ENCODE measurements around the gene CFAP54. TPM values are rescaled to one million over a fixed set of nuclear protein-coding genes. Genes with fewer than 3 reads are reported as not detected.

CFAP54 gene
- total RNA-seq, 1 donor from 2014 or later: 1.7 TPM

- H3K27ac ChIP-seq: no peak overlapping the region
- no peaks in the 10 kb centered on the region for H3K9me3 ChIP-seq
- TF ChIP-seq POLR2A (IDR thresholded peaks at IDR 0.05) (no peak), POLR2AphosphoS5 (IDR thresholded peaks at IDR 0.05; ENCODE audit: insufficient read depth in 1 of 2, low read depth in 1 of 2) (no peak)
- TF ChIP-seq, protein P1, sequence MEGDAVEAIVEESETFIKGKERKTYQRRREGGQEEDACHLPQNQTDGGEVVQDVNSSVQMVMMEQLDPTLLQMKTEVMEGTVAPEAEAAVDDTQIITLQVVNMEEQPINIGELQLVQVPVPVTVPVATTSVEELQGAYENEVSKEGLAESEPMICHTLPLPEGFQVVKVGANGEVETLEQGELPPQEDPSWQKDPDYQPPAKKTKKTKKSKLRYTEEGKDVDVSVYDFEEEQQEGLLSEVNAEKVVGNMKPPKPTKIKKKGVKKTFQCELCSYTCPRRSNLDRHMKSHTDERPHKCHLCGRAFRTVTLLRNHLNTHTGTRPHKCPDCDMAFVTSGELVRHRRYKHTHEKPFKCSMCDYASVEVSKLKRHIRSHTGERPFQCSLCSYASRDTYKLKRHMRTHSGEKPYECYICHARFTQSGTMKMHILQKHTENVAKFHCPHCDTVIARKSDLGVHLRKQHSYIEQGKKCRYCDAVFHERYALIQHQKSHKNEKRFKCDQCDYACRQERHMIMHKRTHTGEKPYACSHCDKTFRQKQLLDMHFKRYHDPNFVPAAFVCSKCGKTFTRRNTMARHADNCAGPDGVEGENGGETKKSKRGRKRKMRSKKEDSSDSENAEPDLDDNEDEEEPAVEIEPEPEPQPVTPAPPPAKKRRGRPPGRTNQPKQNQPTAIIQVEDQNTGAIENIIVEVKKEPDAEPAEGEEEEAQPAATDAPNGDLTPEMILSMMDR (IDR thresholded peaks at IDR 0.05): no peak
- DNase-seq (ENCODE audit: extremely low spot score in 2 of 2): no peak
- no peaks in the 10 kb centered on the region for H3K4me1 ChIP-seq
- H3K36me3 ChIP-seq: no peaks in the 10 kb centered on the region
- H3K4me3 ChIP-seq: no peak overlapping the region
- intact Hi-C loops (cut with DNase I): no loop called here
- no peaks in the 10 kb centered on the region for H3K27me3 ChIP-seq
Measured at GRCh38 chr12:96861656-96862055, 372.3 kb downstream of the CFAP54 start.

DNA sequence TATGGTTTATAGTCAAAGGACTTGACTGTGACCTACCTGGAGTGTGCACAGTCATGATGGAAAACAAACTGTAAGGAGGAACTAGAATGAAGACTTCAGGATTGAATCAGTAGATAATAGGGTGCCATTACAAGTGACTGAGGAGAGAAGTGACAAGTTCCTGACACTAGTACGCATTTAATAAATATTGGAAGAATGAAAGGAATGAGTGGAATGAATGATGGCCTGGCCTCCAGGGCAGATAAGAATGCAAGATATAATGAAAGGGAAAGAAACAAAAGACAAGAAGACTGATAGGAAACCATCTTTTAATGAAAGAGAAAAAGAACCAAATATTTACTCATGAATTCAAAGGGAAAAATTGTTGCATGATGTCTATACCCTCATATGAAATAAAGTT, 372.9 kb downstream of the CFAP54 start:
- Histone ChIP-seq H3K9me3 (no peaks in the 10 kb centered on the region), H3K36me3 (no peaks in the 10 kb centered on the region), H3K27me3 (no peaks in the 10 kb centered on the region), H3K4me3 (no peak overlapping the region), H3K4me1 (no peaks in the 10 kb centered on the region), H3K27ac (no peak overlapping the region)
- intact Hi-C loops (cut with DNase I): no loop called here
- no peak for TF ChIP-seq POLR2A (IDR thresholded peaks at IDR 0.05)
- no peak for TF ChIP-seq POLR2AphosphoS5 (IDR thresholded peaks at IDR 0.05; ENCODE audit: insufficient read depth in 1 of 2, low read depth in 1 of 2)
- TF ChIP-seq, protein P1 (IDR thresholded peaks at IDR 0.05): no peak
- DNase-seq (ENCODE audit: extremely low spot score in 2 of 2): no peak

- Histone ChIP-seq H3K36me3 (no peaks in the 10 kb centered on the region), H3K4me1 (no peaks in the 10 kb centered on the region), H3K4me3 (no peak overlapping the region), H3K27me3 (no peaks in the 10 kb centered on the region), H3K9me3 (no peaks in the 10 kb centered on the region), H3K27ac (no peak overlapping the region)
- intact Hi-C loops (cut with DNase I): no loop called here
- TF ChIP-seq POLR2AphosphoS5 (IDR thresholded peaks at IDR 0.05; ENCODE audit: insufficient read depth in 1 of 2, low read depth in 1 of 2) (no peak), POLR2A (IDR thresholded peaks at IDR 0.05) (no peak)
- TF ChIP-seq, protein P1 (IDR thresholded peaks at IDR 0.05): no peak
- no peak for DNase-seq (ENCODE audit: extremely low spot score in 2 of 2)
Measured at GRCh38 chr12:96864335-96864734, 375.0 kb downstream of the CFAP54 start.

DNA sequence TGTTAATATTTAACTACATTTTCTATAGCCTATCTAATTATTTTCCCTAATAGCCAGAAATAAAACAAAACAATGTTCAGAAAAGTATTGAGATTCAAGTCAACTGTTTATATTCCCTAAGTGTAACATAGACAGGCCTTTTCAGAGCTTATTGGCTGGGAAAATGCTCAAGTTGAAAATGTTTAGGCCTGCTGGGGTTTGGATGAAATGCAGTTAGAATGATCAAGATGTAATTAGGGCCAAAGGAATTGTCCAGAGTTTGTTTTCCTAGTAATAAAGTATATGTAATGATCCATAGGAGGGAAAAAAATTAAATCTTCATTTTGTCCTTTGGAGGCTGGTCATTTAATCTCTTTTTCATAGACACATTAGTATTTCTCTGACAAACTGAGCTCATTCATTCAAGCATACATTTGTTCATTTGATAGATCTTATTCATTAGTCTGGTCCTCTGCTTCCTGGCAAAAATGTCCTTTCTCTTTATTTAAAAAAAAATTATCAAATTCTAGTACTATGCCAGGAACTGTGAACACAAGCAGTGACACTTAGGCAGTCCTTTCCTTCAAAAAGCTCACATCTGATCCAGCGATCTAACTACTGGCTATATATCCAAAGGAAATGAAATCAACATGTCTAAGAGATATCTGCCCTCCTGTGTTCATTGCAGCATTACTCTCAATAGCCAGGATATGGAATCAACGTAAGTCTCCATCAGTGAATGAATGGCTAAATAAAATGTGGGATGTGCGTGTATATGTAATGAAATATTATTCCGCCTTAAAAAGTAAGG, 377.6 kb downstream of the CFAP54 start:
- TF ChIP-seq POLR2AphosphoS5 (IDR thresholded peaks at IDR 0.05; ENCODE audit: insufficient read depth in 1 of 2, low read depth in 1 of 2) (no peak), POLR2A (IDR thresholded peaks at IDR 0.05) (no peak)
- TF ChIP-seq, protein P1 (IDR thresholded peaks at IDR 0.05): no peak
- intact Hi-C loops (cut with DNase I): no loop called here
- H3K9me3 ChIP-seq: no peaks in the 10 kb centered on the region

GRCh38 chr12:96870946-96871345, 381.6 kb downstream of the CFAP54 start:
- no peaks in the 10 kb centered on the region for H3K9me3 ChIP-seq
- no peaks in the 10 kb centered on the region for H3K4me1 ChIP-seq
- intact Hi-C loops (cut with DNase I): no loop called here
- no peaks in the 10 kb centered on the region for H3K36me3 ChIP-seq
- TF ChIP-seq POLR2A (IDR thresholded peaks at IDR 0.05): no peak
- TF ChIP-seq, protein P1 (IDR thresholded peaks at IDR 0.05): no peak
- no peak for TF ChIP-seq POLR2AphosphoS5 (IDR thresholded peaks at IDR 0.05; ENCODE audit: insufficient read depth in 1 of 2, low read depth in 1 of 2)
- DNase-seq (ENCODE audit: extremely low spot score in 2 of 2): no peak
- H3K4me3 ChIP-seq: no peak overlapping the region
- H3K27ac ChIP-seq: no peak overlapping the region
- no peaks in the 10 kb centered on the region for H3K27me3 ChIP-seq

More for the DNA sequence above, 377.6 kb downstream of the CFAP54 start:
- H3K36me3 ChIP-seq: no peaks in the 10 kb centered on the region
- H3K27ac ChIP-seq: no peak overlapping the region
- no peak for DNase-seq (ENCODE audit: extremely low spot score in 2 of 2)
- H3K4me3 ChIP-seq: no peak overlapping the region
- H3K27me3 ChIP-seq: no peaks in the 10 kb centered on the region
- H3K4me1 ChIP-seq: no peaks in the 10 kb centered on the region
